ENCODE data around the gene WDR45B.

Gene WDR45B

DNA sequence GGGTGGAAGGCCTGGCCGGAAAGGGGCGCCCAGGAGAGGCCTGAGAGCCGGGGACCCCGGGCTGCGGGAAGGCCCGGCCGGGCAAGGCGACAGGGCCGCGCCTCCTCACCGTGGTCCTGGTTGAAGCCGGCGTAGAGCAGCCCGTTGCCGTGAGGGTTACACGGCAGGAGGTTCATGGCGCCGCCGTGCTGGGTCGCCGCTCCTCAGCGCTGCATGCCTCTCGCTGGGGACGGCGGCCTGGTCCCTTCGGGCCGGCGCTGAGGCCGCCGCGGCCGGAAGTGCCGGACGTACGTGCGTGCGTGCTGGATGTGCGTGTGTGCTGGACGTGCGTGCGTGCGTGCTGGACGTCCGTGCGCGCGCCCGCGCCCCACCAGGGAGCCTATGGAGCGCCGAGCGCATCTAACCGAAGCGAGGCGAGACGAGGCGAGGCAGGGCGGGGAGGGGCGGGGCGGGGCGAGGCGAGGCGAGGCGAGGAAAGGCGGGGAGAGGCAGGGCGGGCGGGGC lies at the start of gene WDR45B:
TSS of gene WDR45B (minus strand) at position 280 of the 504 bp plus-strand sequence. CDS start at position 176, 104 bp downstream.
- peak; percentile 93 to 95 for DNase-seq

DNA sequence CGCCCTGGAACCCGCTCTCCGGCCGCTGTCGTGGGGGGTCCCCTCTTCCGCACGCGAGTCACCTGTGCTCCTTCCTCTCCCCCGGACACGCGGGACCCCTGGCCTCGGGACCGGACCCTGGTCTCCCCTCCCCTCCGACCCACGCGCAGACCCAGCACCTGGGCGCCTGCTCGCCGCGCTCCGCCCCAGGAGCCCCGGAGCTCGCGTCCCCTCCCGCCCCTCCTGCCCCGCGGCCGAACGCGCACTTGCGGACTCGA lies 49.5 kb upstream of the WDR45B start:
- DNase-seq, result no peak

DNA sequence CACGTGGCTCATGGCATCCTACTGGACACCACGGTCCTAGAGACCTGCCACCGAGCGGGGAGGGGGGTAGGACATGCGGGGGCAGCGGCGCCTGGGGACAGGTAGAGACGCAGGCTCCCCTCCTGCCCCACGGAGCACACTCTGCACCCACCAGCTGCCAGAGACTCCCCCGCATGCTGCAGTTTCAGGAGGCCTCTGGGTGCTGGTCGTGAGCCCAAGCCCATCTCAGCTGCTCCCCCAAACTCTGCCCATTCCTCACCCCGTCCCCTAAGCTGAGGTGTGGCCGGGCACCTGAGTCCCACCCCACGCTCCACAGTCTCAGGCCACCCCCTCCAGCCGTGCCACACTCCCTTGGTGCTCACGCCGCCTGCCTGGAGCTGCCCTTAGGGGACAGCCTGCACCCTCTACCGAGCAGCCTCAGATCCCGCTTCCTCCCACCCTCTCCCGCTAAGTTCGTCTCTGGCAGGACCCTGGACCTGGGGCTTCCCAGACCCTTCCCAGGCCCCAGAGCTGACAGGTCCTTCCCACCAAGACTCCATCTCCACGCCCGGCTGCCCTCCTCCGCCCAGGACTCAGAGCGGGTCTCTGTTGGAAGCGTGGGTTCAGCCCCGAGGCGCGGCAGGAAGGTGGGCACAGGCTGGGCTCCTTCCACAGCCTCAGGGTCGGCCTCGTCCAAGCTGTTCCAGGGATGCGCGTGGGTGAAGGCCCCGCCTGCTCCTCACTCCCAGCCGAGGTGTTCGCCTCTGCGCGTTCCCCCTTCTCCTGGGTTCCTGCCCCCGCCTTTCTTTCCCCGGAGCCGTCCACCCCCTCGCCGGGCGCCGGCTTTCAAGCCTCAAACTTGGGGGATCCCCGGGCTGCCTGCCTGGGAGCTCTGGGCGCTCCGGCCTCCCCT lies 48.9 kb upstream of the WDR45B start:
- no peak for DNase-seq

DNA sequence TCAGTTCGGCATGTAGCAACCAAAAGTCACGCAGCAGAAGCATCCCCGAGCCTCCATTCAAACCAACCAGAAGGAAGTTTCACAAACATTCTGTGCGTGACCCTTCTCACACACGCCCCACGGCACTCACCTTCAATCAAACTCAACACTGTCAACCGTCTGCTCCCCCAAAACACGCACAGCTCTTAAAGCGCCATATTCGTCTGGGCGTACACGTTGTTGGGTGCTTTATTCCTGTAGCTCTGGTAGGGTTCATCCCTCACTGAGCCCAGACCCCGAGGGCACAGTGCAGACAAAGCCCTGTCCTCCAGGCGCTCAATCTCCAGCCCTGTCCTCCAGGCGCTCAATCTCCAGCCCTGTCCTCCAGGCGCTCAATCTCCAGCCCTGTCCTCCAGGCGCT lies 48.0 kb upstream of the WDR45B start:
- no peak for DNase-seq

DNA sequence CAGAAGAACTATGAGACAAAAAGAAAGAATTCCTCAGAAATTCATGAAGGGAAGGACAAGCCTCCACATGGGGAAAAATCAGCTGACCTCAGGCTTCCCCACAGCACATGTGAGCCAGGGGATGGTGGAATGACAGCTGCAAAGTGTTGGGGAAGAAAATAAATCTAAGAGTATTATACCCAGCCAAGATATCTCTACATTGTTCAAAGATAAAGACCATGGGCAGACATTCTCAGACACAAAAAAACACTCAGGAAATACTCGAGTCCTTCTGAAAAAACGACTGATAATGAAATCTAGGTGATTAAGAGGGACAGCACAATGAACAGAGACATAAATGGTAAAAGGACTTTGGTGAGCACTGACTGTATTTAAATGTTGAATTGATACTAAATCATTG lies 46.4 kb upstream of the WDR45B start:
- DNase-seq, result no peak

DNA sequence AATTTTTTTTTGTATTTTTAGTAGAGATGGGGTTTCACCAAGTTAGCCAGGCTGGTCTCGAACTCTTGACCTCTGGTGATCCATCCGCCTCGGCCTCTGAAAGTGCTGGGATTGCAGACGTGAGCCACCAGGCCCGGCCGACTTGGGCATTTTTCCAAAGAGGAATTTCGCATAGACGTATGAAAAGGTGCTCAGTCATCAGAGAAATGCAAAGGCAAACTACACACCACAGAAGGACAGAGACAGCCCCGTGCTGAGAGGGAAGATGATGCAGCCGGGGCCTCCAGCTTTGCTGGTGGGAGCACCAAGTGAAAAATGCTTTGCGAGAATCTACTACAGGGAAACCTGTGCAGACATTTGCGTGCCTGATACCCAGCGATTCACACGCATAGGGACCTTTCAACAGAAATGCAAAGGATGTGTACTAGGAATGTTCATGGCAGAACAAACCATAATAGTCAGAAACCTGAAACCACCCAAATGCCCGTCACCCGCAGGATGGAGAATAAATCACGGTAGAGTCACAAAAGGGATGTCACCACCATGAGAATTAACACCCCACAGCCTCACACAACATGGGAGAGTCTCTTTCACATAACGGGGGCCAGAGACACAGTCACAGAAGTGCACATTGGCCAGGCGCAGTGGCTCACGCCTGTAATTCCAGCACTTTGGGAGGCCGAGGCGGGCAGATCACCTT lies 45.1 kb upstream of the WDR45B start:
- DNase-seq, result no peak

DNA sequence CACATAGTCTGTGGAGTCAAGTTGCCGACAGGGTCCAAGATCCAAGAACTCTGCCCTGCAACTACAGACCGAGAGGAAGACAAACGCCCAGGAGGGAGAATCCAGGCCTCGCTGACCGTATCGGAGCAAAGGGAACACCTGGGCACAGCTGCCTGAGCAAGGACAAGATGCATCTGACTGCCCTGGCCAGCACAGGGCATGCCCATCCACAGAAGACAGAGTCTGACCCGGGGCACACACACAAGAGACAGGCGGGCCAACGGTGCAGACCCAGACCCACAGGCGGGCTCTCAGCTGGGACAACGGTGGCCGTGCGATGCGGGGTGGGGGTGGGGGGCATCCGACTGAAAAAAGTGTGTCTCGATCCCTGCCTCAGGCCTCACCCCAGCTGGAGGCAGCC lies 44.0 kb upstream of the WDR45B start:
- no peak for DNase-seq

DNA sequence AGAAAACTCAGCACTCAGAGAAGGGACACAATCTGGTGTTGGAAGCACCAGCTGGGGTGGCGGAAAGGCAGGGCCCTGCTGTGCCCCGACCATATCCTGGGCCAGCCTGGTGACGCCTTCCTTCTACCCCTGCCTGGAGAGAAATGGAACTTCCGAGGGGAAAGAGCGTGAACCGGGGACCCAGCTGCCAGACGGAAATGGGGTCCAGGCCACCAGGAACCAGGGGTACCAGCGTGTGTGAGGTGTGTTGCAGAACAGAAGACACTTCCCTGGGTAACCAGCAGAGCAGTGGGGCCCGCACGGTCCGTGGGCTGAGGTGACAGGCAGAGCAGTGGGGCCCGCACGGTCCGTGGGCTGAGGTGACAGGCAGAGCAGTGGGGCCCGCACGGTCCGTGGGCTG lies 43.5 kb upstream of the WDR45B start:
- no peak for DNase-seq

DNA sequence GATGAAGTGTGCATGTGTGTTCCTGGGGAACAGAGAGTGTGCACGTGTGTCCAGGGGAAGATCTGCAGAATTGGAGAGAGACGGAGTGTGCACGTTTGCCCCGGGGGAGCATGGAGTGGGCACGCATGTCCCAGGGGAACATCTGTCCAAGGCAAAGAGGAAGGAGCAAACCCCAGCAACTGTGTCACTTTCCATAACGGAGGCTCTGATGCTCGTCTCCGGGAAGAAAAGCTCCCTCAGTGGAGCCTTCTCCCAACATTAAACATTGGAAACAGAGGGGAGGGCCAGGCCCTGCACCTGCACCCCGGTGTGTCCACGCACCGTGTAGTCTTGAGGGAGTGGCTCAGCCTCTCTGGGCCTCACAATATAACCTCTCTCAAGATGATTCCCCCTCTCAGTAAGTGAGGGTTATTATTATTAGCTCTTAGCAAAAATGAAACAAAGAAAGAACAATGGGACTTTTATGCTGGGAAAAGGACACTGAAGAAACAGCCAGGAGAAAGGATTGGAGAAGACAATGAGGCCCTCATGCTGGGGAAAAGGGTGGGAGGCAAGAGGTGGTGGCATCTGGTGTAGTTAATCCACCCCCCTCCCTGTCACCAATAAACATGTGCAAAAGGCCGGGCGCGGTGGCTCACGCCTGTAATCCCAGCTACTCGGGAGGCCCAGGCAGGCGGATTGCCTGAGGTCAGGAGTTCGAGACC lies 42.7 kb upstream of the WDR45B start:
- no peak for DNase-seq

DNA sequence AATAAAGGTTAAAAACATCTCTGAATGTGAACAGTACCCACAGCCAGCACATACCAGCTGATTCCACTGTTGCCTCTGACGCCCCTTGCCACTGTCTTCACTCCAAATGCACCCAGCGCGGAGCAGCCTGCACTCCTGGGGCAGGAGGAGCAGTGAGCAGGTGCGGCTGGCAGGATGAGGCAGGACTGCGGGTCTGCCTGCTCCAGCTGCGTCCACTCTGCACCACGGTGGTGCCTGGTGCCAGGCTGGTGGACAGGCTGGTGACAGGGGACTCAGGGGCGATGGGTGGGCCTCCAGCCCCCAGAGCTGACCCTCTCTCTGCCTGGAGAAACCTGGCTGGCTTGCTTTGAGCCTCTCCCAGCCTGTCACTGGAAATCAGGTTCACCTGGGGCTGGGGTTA lies 40.8 kb upstream of the WDR45B start:
- no peak for DNase-seq

DNA sequence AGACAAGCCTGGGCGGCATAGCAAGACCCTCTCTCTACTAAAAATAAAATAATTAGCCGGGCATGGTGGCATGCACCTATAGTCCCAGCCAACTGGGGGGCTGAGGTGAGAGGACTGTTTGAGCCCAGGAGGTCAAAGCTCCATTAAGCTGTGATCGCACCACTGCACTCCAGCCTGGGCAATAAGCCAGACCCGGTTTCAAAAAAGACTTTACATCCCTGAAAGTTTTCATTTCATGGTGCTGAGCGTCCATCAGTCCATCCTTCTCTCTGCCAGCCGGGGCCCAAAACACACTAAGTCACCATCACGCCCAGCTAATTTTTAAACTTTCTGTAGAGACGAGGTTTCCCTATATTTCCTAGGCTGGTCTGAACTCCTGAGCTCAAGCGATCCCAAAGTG lies 39.6 kb upstream of the WDR45B start:
- no peak for DNase-seq

DNA sequence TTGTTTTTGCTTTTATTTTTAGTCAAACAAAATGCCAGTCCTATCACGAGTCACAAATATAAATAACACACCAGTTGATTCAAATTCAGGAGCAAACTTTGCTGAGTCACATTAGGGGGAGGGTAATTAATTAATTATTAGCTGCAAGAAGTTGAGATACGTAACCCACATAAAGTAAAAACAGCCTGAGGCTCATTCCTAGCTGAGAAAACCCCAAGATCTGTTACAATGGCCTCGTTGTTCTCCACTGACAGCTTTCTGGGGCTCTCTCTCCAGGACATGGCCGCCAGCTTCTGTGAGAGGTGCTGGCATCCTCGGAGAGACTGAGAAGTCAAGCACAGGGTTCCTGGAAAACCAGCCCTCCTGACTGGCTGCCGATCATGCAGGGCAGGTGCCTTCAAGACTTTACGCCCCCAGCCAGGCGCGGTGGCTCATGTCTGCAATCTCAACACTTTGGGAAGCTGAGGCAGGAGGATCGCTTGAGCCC lies 39.2 kb upstream of the WDR45B start:
- DNase-seq, result no peak

DNA sequence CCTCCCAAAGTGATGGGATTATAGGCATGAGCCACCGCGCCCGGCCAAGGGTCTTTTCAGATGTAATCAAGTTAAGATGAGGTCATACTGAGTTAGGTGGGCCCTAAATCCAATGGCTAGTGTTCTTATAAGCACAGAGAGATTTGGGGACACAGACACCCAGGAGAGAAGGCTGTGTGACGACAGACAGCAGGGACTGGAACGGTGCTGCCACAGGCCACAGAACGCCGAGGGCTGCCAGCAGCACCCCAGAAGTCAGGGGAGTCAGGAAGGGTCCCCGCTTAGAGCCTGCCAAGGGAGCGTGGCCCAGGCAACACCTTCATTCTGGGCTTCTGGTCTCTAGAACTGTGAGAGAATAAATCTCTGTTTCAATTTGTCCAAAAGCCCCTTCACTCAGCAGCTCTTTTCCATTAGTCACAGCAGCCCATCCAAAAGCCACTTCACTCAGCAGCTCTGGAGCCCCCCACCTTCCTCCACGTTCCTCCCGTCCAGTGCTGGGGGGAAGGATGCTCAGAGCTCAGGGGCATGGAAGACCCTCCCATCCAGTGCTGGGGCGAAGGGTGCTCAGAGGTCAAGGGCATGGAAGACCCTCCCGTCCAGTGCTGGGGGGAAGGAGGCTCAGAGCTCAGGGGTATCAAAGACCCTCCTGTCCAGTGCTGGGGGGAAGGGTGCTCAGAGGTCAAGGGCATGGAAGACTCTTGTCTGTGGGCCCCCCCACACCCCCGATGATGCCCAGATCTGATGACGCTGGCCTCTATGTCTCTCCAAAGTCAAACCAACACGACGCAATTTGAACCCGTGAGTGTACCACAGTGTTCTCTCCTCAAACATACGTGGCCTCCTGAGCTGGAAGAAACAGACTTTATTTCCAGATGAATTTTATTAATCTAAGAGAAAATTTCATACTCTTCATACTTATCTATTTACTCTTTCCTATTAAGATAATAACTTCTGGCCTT lies 38.4 kb upstream of the WDR45B start:
- DNase-seq, result no peak

DNA sequence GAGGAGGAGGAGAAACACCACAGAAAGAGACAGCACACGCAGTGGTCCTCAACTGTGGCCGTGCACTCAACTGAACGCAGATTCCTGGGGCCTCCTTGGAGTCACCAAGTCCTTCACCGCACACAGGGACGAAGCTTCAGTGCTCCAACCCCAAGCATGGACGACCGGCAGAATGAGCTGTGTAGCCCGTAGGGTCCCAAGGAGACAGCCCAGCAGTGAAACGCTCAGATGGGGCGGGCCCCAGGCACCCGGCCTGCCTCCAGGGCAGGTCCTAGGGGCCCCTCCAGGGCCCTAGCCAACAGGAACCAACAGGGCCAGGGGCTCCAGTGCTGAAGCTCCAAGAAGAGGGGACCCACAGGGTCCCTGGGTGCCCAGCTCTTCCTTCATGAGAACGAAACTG lies 37.0 kb upstream of the WDR45B start:
- no peak for DNase-seq

DNA sequence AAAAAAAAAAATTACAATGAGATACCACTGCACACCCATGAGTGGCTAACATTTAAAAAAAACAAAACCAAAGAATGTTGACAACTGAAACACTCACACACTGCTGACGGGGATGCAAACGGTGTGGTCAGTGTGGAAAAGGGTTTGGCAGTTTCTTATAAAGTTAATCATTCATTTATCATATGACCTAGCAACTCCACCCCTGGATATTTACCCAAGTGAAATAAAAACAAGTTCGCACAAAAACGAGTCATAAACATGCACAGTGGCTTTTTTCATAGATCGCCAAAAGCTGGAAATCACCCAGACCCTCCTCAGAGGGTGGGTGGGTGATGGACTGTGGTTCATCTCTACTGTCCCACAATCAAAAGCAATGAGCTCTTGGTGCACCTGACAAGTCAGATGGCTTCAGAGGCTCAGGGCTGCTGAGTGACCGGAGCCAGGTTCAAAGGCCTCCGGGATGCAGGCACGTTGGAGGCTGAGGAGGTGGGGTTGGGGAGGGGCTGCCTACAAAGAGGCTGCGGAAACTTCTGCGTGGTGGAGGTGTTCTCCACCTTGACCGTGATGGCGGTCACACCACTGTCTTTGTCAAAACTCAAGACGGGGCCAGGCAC lies 36.1 kb upstream of the WDR45B start:
- no peak for DNase-seq

DNA sequence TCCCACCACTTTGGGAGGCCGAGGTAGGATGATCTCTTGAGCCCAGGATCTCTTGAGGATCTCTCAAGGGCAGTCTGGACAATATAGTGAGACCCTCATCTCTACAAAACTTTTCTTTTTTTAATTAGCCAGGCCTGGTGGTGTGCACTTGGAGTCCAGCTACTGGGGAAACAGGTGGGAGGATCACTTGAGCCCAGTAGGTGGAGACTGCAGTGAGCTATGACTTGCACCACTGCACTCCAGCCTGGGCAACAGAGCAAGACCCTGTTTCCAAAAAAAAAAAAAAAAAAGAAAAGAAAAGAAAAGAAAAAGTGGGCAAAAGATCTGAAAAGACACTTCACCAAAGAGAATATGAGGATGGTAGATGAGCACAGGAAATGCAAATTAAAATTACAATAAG lies 35.3 kb upstream of the WDR45B start:
- no peak for DNase-seq

DNA sequence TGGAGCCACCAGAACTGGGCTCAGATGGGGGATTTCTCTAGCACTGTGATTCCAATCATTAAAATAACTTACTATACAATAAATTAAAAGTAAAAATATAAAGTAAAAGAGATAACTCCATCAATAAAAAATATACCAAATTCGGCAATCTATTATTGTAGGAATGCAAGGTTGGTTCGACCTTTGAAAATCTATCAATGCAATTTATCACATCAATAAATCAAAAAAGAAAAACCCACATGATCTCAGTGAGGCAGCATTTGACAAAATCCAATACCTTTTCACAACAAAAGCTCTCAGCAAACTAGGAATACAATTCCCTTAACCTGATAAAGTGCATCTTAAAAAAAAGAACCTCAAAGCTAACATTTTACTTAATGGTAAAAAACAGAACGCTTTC lies 33.3 kb upstream of the WDR45B start:
- DNase-seq, result no peak

DNA sequence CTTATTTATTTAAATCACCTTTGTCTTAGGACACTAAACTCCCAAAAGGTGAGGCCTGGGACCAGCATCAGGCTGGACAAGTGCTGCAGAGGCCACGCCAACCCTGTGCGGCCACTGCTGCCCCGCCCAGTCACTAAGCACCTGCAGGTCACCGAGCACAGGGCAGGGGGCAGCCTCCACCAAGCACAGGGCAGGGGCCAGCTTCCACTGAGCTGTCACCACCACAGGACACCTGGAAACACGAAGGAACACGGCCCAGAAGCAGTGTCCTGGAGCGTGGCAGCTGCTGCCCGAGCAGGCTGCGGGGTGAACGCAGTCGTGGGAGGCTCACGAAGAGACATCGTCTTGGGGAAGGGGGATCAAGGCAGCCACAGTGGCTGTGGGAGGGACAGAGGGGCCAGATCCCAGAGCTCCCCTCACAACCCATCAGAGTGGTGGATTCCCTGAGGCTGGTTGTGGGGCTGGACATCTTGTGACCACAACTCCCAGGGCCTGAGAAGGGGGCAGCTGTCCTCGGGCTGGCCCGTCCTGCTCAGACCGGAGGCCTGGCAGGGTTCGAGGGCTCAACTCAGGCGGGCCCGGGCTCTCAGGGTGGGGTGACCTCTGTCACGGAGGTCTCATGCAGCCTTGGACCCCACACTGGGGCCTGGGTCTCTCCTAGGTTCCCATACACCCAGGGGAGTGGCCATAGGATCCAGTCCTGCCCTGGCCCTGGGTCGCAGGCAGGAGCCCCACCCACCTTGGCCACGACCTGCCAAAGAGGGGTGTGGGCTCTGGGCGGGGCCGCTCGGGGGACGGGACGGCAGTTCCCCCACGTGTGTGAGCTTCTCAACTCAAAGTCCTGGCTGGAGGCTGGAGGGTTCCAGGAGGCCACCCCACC lies 31.6 kb upstream of the WDR45B start:
- no peak for DNase-seq

DNA sequence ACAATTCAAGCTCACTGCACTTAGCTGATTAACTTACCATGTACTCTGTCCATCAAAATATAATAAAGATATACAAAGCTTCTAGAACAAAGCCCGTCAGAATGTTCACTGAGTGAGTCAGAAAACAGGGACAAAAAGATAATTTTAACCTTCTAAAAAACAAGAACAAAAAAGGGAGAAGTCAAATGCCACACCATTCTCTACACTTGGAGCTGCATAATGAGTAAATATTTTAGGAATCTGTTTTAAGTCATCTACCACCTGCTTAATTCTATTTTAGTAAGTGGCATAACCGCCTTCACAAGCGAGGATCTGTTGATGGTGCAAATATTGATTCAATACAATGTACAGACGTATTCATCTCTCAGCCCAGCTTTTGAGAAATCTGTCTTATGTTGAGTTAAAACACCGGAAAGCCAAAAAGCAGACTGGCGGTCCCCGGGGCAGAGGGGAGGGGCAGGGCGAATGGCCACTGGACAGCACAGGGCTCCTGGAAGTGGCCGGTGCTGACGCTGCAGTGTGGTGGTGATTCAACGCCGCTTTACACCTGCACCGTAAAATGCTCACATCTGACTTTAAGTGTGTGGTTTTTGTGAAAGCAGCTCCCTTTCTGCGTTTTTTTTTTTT lies 30.1 kb upstream of the WDR45B start:
- no peak for DNase-seq

DNA sequence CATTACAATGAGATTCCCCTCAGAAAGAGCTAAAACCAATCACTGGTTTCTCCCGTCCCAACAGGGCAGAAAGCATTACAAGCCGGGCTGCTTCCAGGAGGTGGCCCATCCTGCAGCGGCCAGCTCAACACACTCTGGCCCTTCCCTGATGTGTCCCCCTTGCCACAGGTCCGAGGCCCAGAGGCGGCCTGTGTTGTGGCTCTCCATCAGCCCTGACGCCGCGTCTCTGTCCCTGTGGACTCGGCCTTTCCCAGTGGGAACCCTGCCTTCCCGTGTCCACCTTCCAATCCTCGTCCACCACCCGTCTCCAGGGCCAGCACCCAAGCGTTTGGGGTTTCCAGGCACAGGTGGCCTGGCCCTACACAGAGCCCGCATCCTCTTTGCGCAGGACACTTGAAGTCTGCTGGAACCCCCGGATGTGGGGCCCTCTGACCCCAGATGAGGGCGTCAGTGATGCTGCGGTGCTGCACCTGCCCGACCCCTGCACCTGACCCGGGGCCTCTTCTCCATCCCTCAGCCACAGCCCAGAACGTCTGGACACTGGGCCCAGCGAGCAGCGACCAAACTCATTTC lies 29.2 kb upstream of the WDR45B start:
- DNase-seq, result no peak
